ENCODE measurements around the gene NECTIN1. TPM values are rescaled to one million over a fixed set of nuclear protein-coding genes. Genes with fewer than 3 reads are reported as not detected.
"Not testable (repeated sequence)": the region's sequence is repeated elsewhere in the genome, so short reads cannot be mapped to it uniquely, and the experiment has no call there.

The NECTIN1 gene
- total RNA-seq, 1 experiment from 2014 or later, result 14.8 TPM

GRCh38 chr11:119623682-119624081 lies 105.3 kb downstream of the NECTIN1 start:
- DNase-seq (ENCODE audit: low read depth), result no peak

- DNase-seq (ENCODE audit: low read depth), result no peak
Measured at GRCh38 chr11:119622454-119623143, 106.4 kb downstream of the NECTIN1 start.

- DNase-seq (ENCODE audit: low read depth), result no peak
Measured at GRCh38 chr11:119619665-119620064, 109.3 kb downstream of the NECTIN1 start.

- no peak for DNase-seq (ENCODE audit: low read depth)
Measured at GRCh38 chr11:119618208-119618909, 110.6 kb downstream of the NECTIN1 start.

GRCh38 chr11:119617340-119617713 lies 111.7 kb downstream of the NECTIN1 start:
- no peak for DNase-seq (ENCODE audit: low read depth)

GRCh38 chr11:119616586-119617339 lies 112.2 kb downstream of the NECTIN1 start:
- no peak for DNase-seq (ENCODE audit: low read depth)

- no peak for DNase-seq (ENCODE audit: low read depth)
Measured at GRCh38 chr11:119615882-119616196, 113.2 kb downstream of the NECTIN1 start.

- peak; percentile 95 for DNase-seq (ENCODE audit: low read depth)
Measured at GRCh38 chr11:119615003-119615881, 113.8 kb downstream of the NECTIN1 start.

- DNase-seq (ENCODE audit: low read depth), result no peak
Measured at GRCh38 chr11:119614222-119615002, 114.6 kb downstream of the NECTIN1 start.

- DNase-seq (ENCODE audit: low read depth), result no peak
Measured at GRCh38 chr11:119612814-119613213, 116.2 kb downstream of the NECTIN1 start.

GRCh38 chr11:119610836-119611426 lies 118.1 kb downstream of the NECTIN1 start:
- no peak for DNase-seq (ENCODE audit: low read depth)

GRCh38 chr11:119608781-119609180 lies 120.2 kb downstream of the NECTIN1 start:
- DNase-seq (ENCODE audit: low read depth), result no peak

- no peak for DNase-seq (ENCODE audit: low read depth)
Measured at GRCh38 chr11:119608201-119608600, 120.8 kb downstream of the NECTIN1 start.

- DNase-seq (ENCODE audit: low read depth), result no peak
Measured at GRCh38 chr11:119607726-119608125, 121.3 kb downstream of the NECTIN1 start.

- DNase-seq (ENCODE audit: low read depth), result no peak
Measured at GRCh38 chr11:119605137-119605665, 123.8 kb downstream of the NECTIN1 start.

- DNase-seq (ENCODE audit: low read depth), result no peak
Measured at GRCh38 chr11:119602745-119603373, 126.1 kb downstream of the NECTIN1 start.

- peak; percentile 9 for DNase-seq (ENCODE audit: low read depth)
Measured at GRCh38 chr11:119599864-119600541, 129.0 kb downstream of the NECTIN1 start.

GRCh38 chr11:119595941-119596340 lies 133.1 kb downstream of the NECTIN1 start:
- DNase-seq (ENCODE audit: low read depth), result not testable (repeated sequence)
